Loucy (cell line): ENCODE data around the gene POMT1.

Experiments used
- H2AFZ ChIP-seq: fragments of 200-600 bp; sonication (generic); 2 replicates; pipeline ENCODE4 v1.6.0; 2016; ENCODE audit warnings: antibody characterized with exemption, mild to moderate bottlenecking, low read length, moderate library complexity
- H3F3A ChIP-seq: fragments of 200-600 bp; 2 replicates; pipeline ENCODE4 v1.6.0; 2016; ENCODE audit warnings: antibody characterized with exemption, low read depth, mild to moderate bottlenecking
- H3K27me3 ChIP-seq: fragments of 200-600 bp; sonication (generic); 2 replicates; pipeline ENCODE4 v1.6.1; 2014; ENCODE audit warnings: low read length, mild to moderate bottlenecking; ENCODE audit not compliant: insufficient read depth, poor library complexity, severe bottlenecking
- H3K36me3 ChIP-seq: fragments of 200-600 bp; sonication (generic); 2 replicates; pipeline ENCODE4 v1.6.1; 2016; ENCODE audit warnings: low read length; ENCODE audit not compliant: insufficient read depth
- H3K4me1 ChIP-seq: fragments of 200-600 bp; sonication (generic); 2 replicates; pipeline ENCODE4 v1.5.1; 2014; ENCODE audit warnings: low read length, mild to moderate bottlenecking; ENCODE audit not compliant: insufficient read depth, poor library complexity, severe bottlenecking
- H3K4me2 ChIP-seq: fragments of 200-600 bp; sonication (generic); 2 replicates; pipeline ENCODE4 v1.6.0; 2014; ENCODE audit warnings: antibody characterized with exemption, low read length, low read depth, mild to moderate bottlenecking; ENCODE audit not compliant: poor library complexity, severe bottlenecking
- H3K4me3 ChIP-seq: fragments of 200-600 bp; sonication (generic); 2 replicates; pipeline ENCODE4 v1.5.1; 2014; ENCODE audit warnings: low read length, mild to moderate bottlenecking, mixed read lengths; ENCODE audit not compliant: poor library complexity, severe bottlenecking
- H3K79me2 ChIP-seq: fragments of 200-600 bp; sonication (generic); 2 replicates; pipeline ENCODE4 v1.6.1; 2014; ENCODE audit warnings: low read length; ENCODE audit not compliant: insufficient read depth
- H3K9ac ChIP-seq: fragments of 200-600 bp; sonication (generic); 2 replicates; pipeline ENCODE4 v1.6.0; 2014; ENCODE audit warnings: mild to moderate bottlenecking, low read depth, low read length, moderate library complexity; ENCODE audit not compliant: poor library complexity, severe bottlenecking
- H3K9me2 ChIP-seq: fragments of 200-600 bp; sonication (generic); replicated peaks from 2 replicates; pipeline ENCODE4 v1.6.1; 2016; ENCODE audit warnings: low read depth, low read length, mixed read lengths
- H3K9me3 ChIP-seq: fragments of 200-600 bp; sonication (generic); 2 replicates; pipeline ENCODE4 v1.6.1; 2014; ENCODE audit warnings: mild to moderate bottlenecking, antibody characterized with exemption, low read length, low read depth; ENCODE audit not compliant: insufficient read depth
- H4K20me1 ChIP-seq: fragments of 200-600 bp; sonication (generic); 2 replicates; pipeline ENCODE4 v1.6.0; 2014; ENCODE audit warnings: antibody characterized with exemption, low read length, mild to moderate bottlenecking; ENCODE audit not compliant: insufficient read depth, poor library complexity, severe bottlenecking
- EZH2phosphoT487 ChIP-seq: fragments of 200-600 bp; IDR thresholded peaks from 2 replicates; pipeline ENCODE4 v1.6.1; 2018; ENCODE audit warnings: antibody characterized with exemption, mild to moderate bottlenecking, moderate library complexity, borderline replicate concordance
- TF ChIP-seq, protein P1 (sequence below): fragments of 200-600 bp; sonication (generic); conservative IDR thresholded peaks from 2 replicates; pipeline ENCODE4 v1.5.1; 2014; ENCODE audit warnings: mild to moderate bottlenecking, antibody characterized with exemption, low read length

POMT1 gene

DNA sequence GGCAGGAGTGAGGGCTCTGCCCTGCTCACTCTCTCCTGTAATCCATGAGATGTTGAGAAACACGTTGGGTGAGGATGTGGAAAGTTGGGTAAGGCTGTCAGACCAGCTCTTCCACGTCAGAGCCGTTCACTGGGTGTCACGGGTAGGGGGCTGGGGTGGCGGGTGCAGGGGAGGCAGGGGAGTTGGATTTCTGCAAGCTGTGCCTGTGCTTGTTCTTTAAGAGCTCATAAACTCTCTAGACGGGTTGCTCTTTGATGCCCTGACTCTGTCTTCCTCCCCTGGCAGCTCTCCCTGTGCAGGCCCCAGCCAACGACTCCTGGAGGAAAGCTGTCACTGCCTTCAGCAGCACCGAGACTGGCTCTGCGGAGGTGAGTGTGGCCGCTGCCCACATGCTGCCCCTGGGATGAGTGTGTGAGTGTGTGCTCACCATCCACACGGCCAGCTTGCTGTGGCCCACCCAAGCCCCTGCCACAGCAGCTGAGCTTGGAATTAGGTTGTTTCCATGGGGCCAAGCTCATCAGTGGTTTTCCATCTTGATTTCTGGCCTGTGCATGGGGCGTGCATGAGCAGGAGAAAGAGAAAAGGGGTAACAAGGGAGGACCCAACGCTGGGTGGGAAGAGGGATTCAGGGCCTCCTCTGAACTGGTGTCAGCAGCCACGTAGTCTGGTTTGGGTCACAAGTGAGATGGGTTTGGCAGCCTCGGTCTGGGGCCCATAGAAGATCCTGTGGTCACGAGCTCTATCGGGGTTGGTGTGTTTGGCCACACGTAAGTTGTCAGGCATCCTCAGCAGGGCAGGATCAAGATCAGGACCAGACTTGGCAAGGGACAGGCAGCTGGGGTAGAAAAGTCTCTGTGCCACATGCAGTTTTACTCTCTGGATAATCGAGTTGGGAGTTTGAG lies 21.0 kb upstream of the POMT1 start:
- Histone ChIP-seq H3F3A (no peaks in the 10 kb centered on the region), H3K79me2 (no peaks in the 10 kb centered on the region), H3K27me3 (no peaks in the 10 kb centered on the region), H3K9me3 (no peaks in the 10 kb centered on the region), H3K4me2 (no peak overlapping the region), H3K9me2 (no peaks in the 10 kb centered on the region), H4K20me1 (peaks cover 26% of the 10 kb centered on the region), H3K4me1 (no peaks in the 10 kb centered on the region), H2AFZ (no peak overlapping the region), H3K36me3 (peaks cover 95% of the 10 kb centered on the region; the same call in 1 of the 2 replicates), H3K4me3 (no peak overlapping the region), H3K9ac (no peak overlapping the region)
- TF ChIP-seq EZH2phosphoT487: no peak
- TF ChIP-seq, protein P1, sequence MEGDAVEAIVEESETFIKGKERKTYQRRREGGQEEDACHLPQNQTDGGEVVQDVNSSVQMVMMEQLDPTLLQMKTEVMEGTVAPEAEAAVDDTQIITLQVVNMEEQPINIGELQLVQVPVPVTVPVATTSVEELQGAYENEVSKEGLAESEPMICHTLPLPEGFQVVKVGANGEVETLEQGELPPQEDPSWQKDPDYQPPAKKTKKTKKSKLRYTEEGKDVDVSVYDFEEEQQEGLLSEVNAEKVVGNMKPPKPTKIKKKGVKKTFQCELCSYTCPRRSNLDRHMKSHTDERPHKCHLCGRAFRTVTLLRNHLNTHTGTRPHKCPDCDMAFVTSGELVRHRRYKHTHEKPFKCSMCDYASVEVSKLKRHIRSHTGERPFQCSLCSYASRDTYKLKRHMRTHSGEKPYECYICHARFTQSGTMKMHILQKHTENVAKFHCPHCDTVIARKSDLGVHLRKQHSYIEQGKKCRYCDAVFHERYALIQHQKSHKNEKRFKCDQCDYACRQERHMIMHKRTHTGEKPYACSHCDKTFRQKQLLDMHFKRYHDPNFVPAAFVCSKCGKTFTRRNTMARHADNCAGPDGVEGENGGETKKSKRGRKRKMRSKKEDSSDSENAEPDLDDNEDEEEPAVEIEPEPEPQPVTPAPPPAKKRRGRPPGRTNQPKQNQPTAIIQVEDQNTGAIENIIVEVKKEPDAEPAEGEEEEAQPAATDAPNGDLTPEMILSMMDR: no peak

DNA sequence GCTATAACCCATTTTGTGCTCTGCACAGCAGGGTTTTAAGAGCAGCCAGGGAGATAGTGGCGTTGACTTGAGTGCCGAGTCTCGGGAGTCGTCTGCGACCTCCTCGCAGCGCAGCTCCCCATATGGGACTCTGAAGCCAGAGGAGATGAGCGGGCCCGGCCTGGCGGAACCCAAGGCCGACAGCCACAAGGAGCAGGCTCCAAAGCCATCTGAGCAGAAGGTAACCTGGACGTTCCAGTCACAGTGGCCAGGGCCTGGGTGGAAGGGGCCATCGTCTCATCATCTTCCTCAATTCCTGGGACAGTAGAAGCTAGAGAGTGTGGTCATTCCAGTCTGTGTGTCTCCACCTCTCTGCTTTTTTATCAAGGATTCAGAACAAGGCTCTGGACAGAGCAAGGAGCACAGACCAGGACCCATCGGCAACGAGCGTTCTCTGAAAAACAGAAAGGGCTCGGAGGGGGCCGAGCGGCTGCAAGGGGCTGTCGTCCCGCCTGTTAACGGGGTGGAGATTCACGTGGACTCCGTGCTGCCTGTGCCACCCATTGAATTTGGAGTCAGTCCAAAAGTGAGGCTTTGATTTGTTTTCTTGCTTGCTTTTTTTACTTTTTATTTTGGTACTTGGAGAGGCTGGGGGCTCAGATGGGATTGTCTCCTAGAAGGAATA lies 20.2 kb upstream of the POMT1 start:
- no peaks in the 10 kb centered on the region for H3F3A ChIP-seq
- TF ChIP-seq, protein P1: no peak
- no peak for TF ChIP-seq EZH2phosphoT487

DNA sequence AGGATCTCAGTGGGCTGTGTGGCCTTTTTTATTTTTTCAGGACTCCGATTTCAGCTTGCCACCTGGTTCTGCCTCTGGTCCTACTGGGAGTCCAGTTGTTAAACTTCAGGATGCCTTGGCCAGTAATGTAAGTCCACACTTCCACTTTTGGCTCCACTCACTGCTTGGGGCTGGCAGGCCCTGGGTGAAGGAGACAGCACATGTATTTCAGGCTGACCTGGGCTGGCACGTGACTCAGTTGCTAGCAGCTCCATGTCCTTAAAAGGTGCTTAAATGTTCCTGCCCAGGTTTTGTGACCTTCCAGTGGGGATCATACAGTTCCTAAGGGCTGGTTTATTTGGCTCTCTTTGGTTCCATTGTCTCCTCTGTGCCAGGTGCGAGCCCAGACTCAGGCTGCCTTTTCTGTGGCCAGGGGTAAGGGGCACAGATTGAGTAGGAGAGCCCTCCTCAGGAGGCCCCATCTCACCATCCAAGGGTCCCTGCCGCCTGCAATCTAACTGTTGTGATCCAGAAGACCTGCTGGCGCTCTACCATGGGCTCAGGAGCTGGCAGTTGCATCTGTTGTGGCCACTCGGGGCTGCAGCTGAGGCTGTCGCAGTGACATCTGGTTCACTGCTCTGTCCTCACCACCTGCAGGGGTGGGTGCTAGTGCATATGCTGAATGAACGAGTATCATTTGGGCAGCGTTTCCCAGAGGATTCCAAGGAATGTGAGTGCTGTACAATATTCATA lies 19.2 kb upstream of the POMT1 start:
- Histone ChIP-seq H3K9ac (no peak overlapping the region), H3K27me3 (no peaks in the 10 kb centered on the region), H3K36me3 (peaks cover 96% of the 10 kb centered on the region; the same call in 1 of the 2 replicates), H3K9me2 (no peaks in the 10 kb centered on the region), H3K4me1 (no peaks in the 10 kb centered on the region), H3K9me3 (no peaks in the 10 kb centered on the region), H4K20me1 (peaks cover 13% of the 10 kb centered on the region), H3K4me2 (no peak overlapping the region), H2AFZ (no peak overlapping the region), H3K4me3 (no peak overlapping the region), H3F3A (no peaks in the 10 kb centered on the region), H3K79me2 (no peaks in the 10 kb centered on the region)
- TF ChIP-seq EZH2phosphoT487: no peak
- TF ChIP-seq, protein P1: no peak

More for the DNA sequence above, 20.2 kb upstream of the POMT1 start:
- Histone ChIP-seq H2AFZ (no peak overlapping the region), H3K4me1 (no peaks in the 10 kb centered on the region), H3K9me3 (no peaks in the 10 kb centered on the region), H3K9ac (no peak overlapping the region), H3K79me2 (no peaks in the 10 kb centered on the region), H3K9me2 (no peaks in the 10 kb centered on the region), H4K20me1 (peaks cover 21% of the 10 kb centered on the region), H3K4me2 (no peak overlapping the region), H3K4me3 (no peak overlapping the region), H3K27me3 (no peaks in the 10 kb centered on the region), H3K36me3 (peaks cover 95% of the 10 kb centered on the region; the same call in 1 of the 2 replicates)
